RWPE1 (cell line): ENCODE measurements around the gene TCERG1L.
"Not testable (repeated sequence)": the region's sequence is repeated elsewhere in the genome, so short reads cannot be mapped to it uniquely, and the experiment has no call there.

Source experiments
- CTCF ChIA-PET: fragments of 350-600 bp; sonication (Branson Sonifier 250); formaldehyde crosslinking; extraction: SDS; loops from one replicate; lab custom pipeline; 2021; lab: Yijun Ruan, JAX
- POLR2A ChIA-PET: fragments of 400-600 bp; formaldehyde crosslinking; extraction: SDS; loops from one replicate; lab custom pipeline; 2020; ENCODE audit warnings: antibody characterized with exemption; ENCODE audit not compliant: low non-redundant PET; lab: Yijun Ruan, JAX
- DNase-seq: peaks from one replicate; pipeline ENCODE4 v3.0.0; 2012; ENCODE audit warnings: low spot score
- H3K27ac ChIP-seq: fragments of 450-650 bp; 2 replicates; pipeline ENCODE4 v1.5.1; 2017
- CTCF ChIP-seq: fragments of 450-650 bp; conservative IDR thresholded peaks from 2 replicates; pipeline ENCODE4 v1.5.1; 2017; ENCODE audit warnings: low read depth, mild to moderate bottlenecking

The TCERG1L gene

GRCh38 chr10:131111007-131111406 lies 200.5 kb downstream of the TCERG1L start:
- DNase-seq = no peak
- CTCF ChIA-PET = no interaction called here
- no peak for TF ChIP-seq CTCF
- POLR2A ChIA-PET = no interaction called here
- no peak overlapping the region for H3K27ac ChIP-seq

DNA sequence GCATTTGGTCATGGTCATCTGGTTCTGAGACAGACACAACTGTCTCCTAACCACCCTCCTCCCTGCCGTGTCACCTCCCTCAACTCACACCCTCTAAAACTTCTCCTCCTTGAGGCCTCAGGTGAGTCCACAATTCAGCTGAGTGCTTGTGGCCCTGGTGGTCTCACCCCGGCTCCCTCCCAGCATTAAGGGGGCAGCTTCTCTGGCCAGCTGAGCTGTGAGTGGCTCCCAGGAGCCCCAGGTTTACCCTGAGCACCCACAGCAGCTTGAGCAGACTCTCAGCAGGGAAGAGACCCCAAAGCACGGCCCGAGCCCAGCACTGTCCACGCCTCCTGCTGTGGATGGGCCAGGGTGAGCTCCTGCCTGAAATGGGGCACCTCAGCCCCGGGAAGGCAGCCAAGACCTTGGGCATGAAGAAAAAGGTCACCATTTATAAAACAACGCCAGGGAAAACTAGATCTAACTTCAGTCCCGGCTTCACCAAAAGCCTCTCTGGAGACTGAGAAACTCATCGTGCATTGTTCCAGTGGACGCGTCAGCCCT lies 201.2 kb downstream of the TCERG1L start:
- CTCF ChIA-PET = no interaction called here
- no peak for DNase-seq
- TF ChIP-seq CTCF = no peak
- POLR2A ChIA-PET = no interaction called here
- no peak overlapping the region for H3K27ac ChIP-seq

DNA sequence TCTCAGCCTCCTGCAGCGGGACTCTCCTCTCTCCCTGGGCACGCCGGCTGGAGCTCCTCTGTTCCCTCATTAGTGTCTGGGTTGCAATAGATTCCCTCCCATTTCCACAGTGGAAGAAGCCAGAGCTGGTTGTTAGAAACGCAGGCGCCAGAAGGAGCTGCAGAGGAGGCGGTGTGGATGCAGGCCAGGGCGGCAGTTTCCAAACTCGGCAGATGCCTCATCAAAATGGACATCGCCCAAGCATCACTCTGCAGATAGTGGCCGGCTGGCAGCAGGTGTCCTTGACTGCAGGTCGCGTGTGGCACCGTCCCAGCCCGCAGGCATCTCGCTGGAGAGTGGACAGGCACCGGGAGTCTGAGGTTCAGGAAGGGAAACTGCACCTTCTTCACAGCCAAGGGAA lies 201.8 kb downstream of the TCERG1L start:
- TF ChIP-seq CTCF = no peak

GRCh38 chr10:131109291-131109690 lies 202.2 kb downstream of the TCERG1L start:
- CTCF ChIA-PET = no interaction called here
- no peak overlapping the region for H3K27ac ChIP-seq
- no peak for DNase-seq
- POLR2A ChIA-PET = no interaction called here
- no peak for TF ChIP-seq CTCF

More for the DNA sequence above, 201.8 kb downstream of the TCERG1L start:
- CTCF ChIA-PET = no interaction called here
- no peak for DNase-seq
- H3K27ac ChIP-seq = no peak overlapping the region
- POLR2A ChIA-PET = no interaction called here

DNA sequence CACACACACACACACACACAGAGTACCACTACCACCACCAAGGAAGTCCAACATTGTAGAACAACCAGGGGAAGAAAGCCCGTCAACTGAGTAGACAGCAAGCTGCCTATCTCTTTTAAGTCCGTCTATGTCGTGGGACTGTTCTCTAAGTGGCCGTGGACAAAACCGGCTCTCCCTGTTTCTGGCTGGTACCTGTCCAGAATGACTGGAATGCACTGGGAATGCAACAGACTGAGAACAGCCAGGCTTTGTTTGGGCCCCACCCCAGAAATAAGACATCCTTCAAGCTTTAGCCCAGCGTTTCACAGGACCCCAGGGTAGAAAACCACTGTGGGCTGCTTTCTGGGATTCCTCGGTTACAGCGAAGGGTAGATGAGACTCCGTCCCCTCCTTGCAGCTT lies 203.6 kb downstream of the TCERG1L start:
- ChIA-PET POLR2A (no interaction called here), CTCF (no interaction called here)
- no peak for DNase-seq
- no peak for TF ChIP-seq CTCF
- no peak overlapping the region for H3K27ac ChIP-seq

DNA sequence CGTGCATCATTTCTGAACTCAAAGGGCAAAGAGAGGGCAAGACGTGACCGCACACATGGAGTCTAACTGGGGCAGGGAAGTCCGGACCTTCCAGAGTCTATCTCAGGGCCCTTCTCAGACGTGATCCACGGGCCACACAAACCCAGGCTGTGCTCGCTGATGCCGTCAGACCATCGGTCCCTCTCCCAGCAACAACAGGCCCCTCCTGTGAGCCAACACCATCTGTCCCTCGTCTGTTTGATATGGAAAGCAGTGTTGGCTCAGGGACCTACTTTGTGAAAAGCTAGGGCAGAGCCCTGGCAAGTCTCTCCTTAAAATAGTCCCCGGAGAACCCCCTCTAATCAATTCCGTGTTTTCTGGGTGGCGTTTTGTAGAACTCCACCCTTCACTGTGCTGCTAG lies 208.8 kb downstream of the TCERG1L start:
- no peak overlapping the region for H3K27ac ChIP-seq
- POLR2A ChIA-PET = no interaction called here
- TF ChIP-seq CTCF = no peak
- no peak for DNase-seq
- CTCF ChIA-PET = interaction anchor here (0.6 kb wide), 1 partner anchor 84 kb away, joined by 3 read pairs; no protein-coding TSS in a partner anchor

DNA sequence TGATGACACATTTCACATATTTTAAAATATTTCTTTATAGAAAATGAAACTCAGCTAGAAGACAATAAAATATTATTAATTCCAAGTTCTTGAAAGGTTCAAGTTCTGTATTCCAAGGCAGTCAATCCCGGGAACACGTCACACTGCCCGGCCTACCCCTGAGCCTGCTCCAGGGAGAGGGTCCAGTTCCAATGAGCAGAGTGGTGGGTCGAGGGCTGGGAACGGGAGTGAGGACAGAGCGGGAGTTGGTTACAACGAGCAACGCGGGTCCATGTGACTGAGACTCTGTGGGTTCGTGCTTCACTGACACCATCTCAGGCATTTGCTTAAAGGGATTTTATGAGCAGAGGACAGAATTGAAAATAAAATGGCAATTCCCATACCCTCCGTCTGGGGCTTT lies 209.4 kb downstream of the TCERG1L start:
- no peak for DNase-seq
- POLR2A ChIA-PET = no interaction called here
- no peak overlapping the region for H3K27ac ChIP-seq
- no peak for TF ChIP-seq CTCF
- CTCF ChIA-PET = interaction anchor here (0.6 kb wide), 1 partner anchor 85 kb away, joined by 3 read pairs; no protein-coding TSS in a partner anchor

- CTCF ChIA-PET = interaction anchor here (0.7 kb wide), 1 partner anchor 22 kb away, joined by 3 read pairs; no protein-coding TSS in a partner anchor
- POLR2A ChIA-PET, DNase-seq, H3K27ac ChIP-seq: not testable (repeated sequence)
Measured at GRCh38 chr10:131100418-131101410, 210.8 kb downstream of the TCERG1L start.
